T-cell (primary cell): Measurements from ENCODE around the gene RASL10B. TPM values are rescaled to one million over a fixed set of nuclear protein-coding genes. Genes with fewer than 3 reads are reported as not detected.

Experiments used
- ATAC-seq, 4 experiments: fragments of 200-7000 bp in 3 of 4; fragments of 150-1000 bp in 1 of 4; cut with Tn5 transposase; replicated peaks in 1 of 4; 1 replicate in 3 of 4; 2 replicates in 1 of 4; pipeline ENCODE4 v1.10.0; 2021; ENCODE audit warnings: moderate library complexity in 3 of 4, mild to moderate bottlenecking in 2 of 4, moderate number of reproducible peaks in 1 of 4
- CTCF ChIA-PET, 2 donors: fragments of 300-600 bp; sonication (Branson Sonifier 250); formaldehyde crosslinking; loops; one replicate each; lab custom pipeline; 2022; ENCODE audit warnings: antibody characterized with exemption in 2 of 2; lab: Charles Lee
- POLR2A ChIA-PET, 2 donors: fragments of 300-600 bp; sonication (Branson Sonifier 250); formaldehyde crosslinking; loops; one replicate each; lab custom pipeline; 2022; ENCODE audit warnings: antibody characterized with exemption in 2 of 2; lab: Charles Lee
- DNase-seq, 35 experiments: peaks; one replicate each; pipeline versions ENCODE4 v3.0.0 to v3.0.0-alpha.2; 2013 to 2023
- H3K27ac ChIP-seq: one replicate; pipeline ENCODE4 v1.5.1; 2013; ENCODE audit warnings: low read length
- H3K27me3 ChIP-seq, 2 experiments: replicated peaks in 1 of 2; 1 replicate in 1 of 2; 2 replicates in 1 of 2; pipeline versions ENCODE4 v1.6.1 to v1.7.0; 2013; ENCODE audit warnings: low read length in 1 of 2, mixed read lengths in 1 of 2; ENCODE audit not compliant: control insufficient read depth in 2 of 2, insufficient read depth in 2 of 2; ENCODE audit errors: extremely low read depth in 1 of 2
- H3K36me3 ChIP-seq, 2 donors: 1 replicate in 1 of 2; 2 replicates in 1 of 2; pipeline versions ENCODE4 v1.6.1 to v1.7.0; 2013; ENCODE audit warnings: low read length in 1 of 2; ENCODE audit not compliant: control insufficient read depth in 2 of 2, insufficient read depth in 1 of 2; ENCODE audit errors: extremely low read depth in 1 of 2
- H3K4me1 ChIP-seq, 2 experiments: 1 replicate in 1 of 2; 2 replicates in 1 of 2; pipeline versions ENCODE4 v1.6.1 to v1.7.0; 2013; ENCODE audit warnings: low read length in 2 of 2, mixed read lengths in 1 of 2; ENCODE audit not compliant: insufficient read depth in 2 of 2, control insufficient read depth in 1 of 2; ENCODE audit errors: extremely low read depth in 1 of 2
- H3K4me3 ChIP-seq, 2 donors: 1 replicate in 1 of 2; 2 replicates in 1 of 2; pipeline versions ENCODE4 v1.5.1 to v1.7.0; 2013; ENCODE audit warnings: mild to moderate bottlenecking in 2 of 2, low read length in 1 of 2, moderate library complexity in 1 of 2; ENCODE audit not compliant: control insufficient read depth in 1 of 2; ENCODE audit errors: extremely low read depth in 1 of 2
- H3K9me3 ChIP-seq: 2 replicates; pipeline ENCODE4 v1.7.0; 2013
- H3K27ac Mint-ChIP-seq, 2 donors: one replicate each; pipeline ENCODE4 v1.8.0; 2020 to 2021; ENCODE audit warnings: mild to moderate bottlenecking in 2 of 2, mixed read lengths in 2 of 2
- H3K27me3 Mint-ChIP-seq, 2 donors: one replicate each; pipeline ENCODE4 v1.8.0; 2021 to 2022; ENCODE audit warnings: mixed read lengths in 2 of 2
- H3K36me3 Mint-ChIP-seq: one replicate; pipeline ENCODE4 v1.8.0; 2021; ENCODE audit warnings: mixed read lengths
- H3K4me1 Mint-ChIP-seq, 3 donors: one replicate each; pipeline ENCODE4 v1.8.0; 2020 to 2022; ENCODE audit warnings: mixed read lengths in 3 of 3, mild to moderate bottlenecking in 1 of 3
- H3K4me3 Mint-ChIP-seq, 3 donors: one replicate each; pipeline ENCODE4 v1.8.0; 2020 to 2022; ENCODE audit warnings: mild to moderate bottlenecking in 3 of 3, mixed read lengths in 3 of 3, moderate library complexity in 3 of 3
- H3K9me3 Mint-ChIP-seq, 3 donors: one replicate each; pipeline ENCODE4 v1.8.0; 2020 to 2022; ENCODE audit warnings: mixed read lengths in 3 of 3
- WGBS: methylation state at CpG from one replicate; pipeline ENCODE4 v1.1.5; 2013; ENCODE audit warnings: missing lambda C conversion rate; ENCODE audit not compliant: insufficient coverage; 5-methylcytosine and 5-hydroxymethylcytosine counted together
- total RNA-seq, 35 experiments: library from RNA in 6 of 35; stranded (reverse) in 6 of 35; fragments of 120-200 nt in 1 of 35; gene quantifications; one replicate each; pipeline versions ENCODE4 v1.2.1 to v1.2.4 and lab custom pipeline; 2013 to 2026

RASL10B gene
- total RNA-seq, 5 donors from 2014 or later (not counting 1 experiment from before 2014, with no cell fraction given): 0.38 to 0.56 (median 0.39) TPM

GRCh38 chr17:35778641-35779196 is 47.3 kb downstream of the RASL10B start:
- Mint-ChIP-seq H3K27me3 (peaks cover 4 to 13% of the 10 kb centered on the region in 2 donors), H3K36me3 (no peaks in the 10 kb centered on the region), H3K27ac (no peak overlapping the region), H3K9me3 (no peaks in the 10 kb centered on the region), H3K4me3 (no peak overlapping the region), H3K4me1 (no peaks in the 10 kb centered on the region)
- CTCF ChIA-PET: interaction anchor here in 1 of 2 donors (1.0 kb wide), 1 partner anchor 21 kb away, joined by 3 read pairs; no protein-coding TSS in a partner anchor
- H3K27ac ChIP-seq: no peak overlapping the region
- ATAC-seq: no peak
- no peak overlapping the region for H3K4me3 ChIP-seq
- H3K9me3 ChIP-seq: no peaks in the 10 kb centered on the region
- 95% methylated on average over 14 of the region's 16 CpGs for WGBS
- H3K4me1 ChIP-seq: no peaks in the 10 kb centered on the region
- H3K27me3 ChIP-seq: peaks cover 0 to 30% of the 10 kb centered on the region in 2 experiments
- DNase-seq: no peak
- no peaks in the 10 kb centered on the region for H3K36me3 ChIP-seq
- POLR2A ChIA-PET: no interaction called here

- WGBS: 96% methylated on average over 3 of the region's 3 CpGs
- Histone ChIP-seq H3K27ac (no peak overlapping the region), H3K4me3 (no peak overlapping the region), H3K9me3 (no peaks in the 10 kb centered on the region), H3K4me1 (no peaks in the 10 kb centered on the region), H3K27me3 (peaks cover 0 to 28% of the 10 kb centered on the region in 2 experiments), H3K36me3 (no peaks in the 10 kb centered on the region)
- Mint-ChIP-seq H3K36me3 (no peaks in the 10 kb centered on the region), H3K4me3 (no peak overlapping the region), H3K9me3 (no peaks in the 10 kb centered on the region), H3K4me1 (no peaks in the 10 kb centered on the region), H3K27ac (no peak overlapping the region), H3K27me3 (peaks cover 4 to 10% of the 10 kb centered on the region in 2 donors)
- ATAC-seq: no peak
- ChIA-PET CTCF (interaction anchor here in 1 of 2 donors (1.6 kb wide), 1 partner anchor 17 kb away, joined by 5 read pairs; no protein-coding TSS in a partner anchor), POLR2A (no interaction called here)
- no peak for DNase-seq
Observed at GRCh38 chr17:35780950-35781349, 49.5 kb downstream of the RASL10B start.

GRCh38 chr17:35784895-35785294 is 53.5 kb downstream of the RASL10B start:
- ChIA-PET POLR2A (no interaction called here), CTCF (interaction anchor here in 1 of 2 donors (1.0 kb wide), 1 partner anchor 16 kb away, joined by 3 read pairs; no protein-coding TSS in a partner anchor)
- WGBS: 100% methylated on average over 1 of the region's 2 CpGs
- no peak overlapping the region for H3K27ac Mint-ChIP-seq
- H3K4me3 Mint-ChIP-seq: no peak overlapping the region
- no peak for DNase-seq
- no peaks in the 10 kb centered on the region for H3K9me3 ChIP-seq
- no peak overlapping the region for H3K4me3 ChIP-seq
- peaks cover 9 to 19% (median 15%) of the 10 kb centered on the region in 3 donors for H3K4me1 Mint-ChIP-seq
- ATAC-seq: no peak
- peaks cover 0 to 5% of the 10 kb centered on the region in 2 experiments for H3K4me1 ChIP-seq
- no peaks in the 10 kb centered on the region for H3K36me3 Mint-ChIP-seq
- H3K9me3 Mint-ChIP-seq: no peaks in the 10 kb centered on the region
- H3K27me3 Mint-ChIP-seq: peaks cover 4 to 7% of the 10 kb centered on the region in 2 donors
- peaks cover 0 to 22% of the 10 kb centered on the region in 2 experiments for H3K27me3 ChIP-seq
- no peak overlapping the region for H3K27ac ChIP-seq
- no peaks in the 10 kb centered on the region for H3K36me3 ChIP-seq

GRCh38 chr17:35786941-35787432 is 55.5 kb downstream of the RASL10B start:
- POLR2A ChIA-PET: no interaction called here
- WGBS: no CpG with 5 or more reads among the region's 3 CpGs
- no peak for DNase-seq

GRCh38 chr17:35788477-35789368 is 57.3 kb downstream of the RASL10B start:
- peaks cover 0 to 5% of the 10 kb centered on the region in 2 experiments for H3K4me1 ChIP-seq
- POLR2A ChIA-PET: interaction anchor here in 1 of 2 donors (0.7 kb wide), 1 partner anchor 210 kb away, joined by 4 read pairs; no protein-coding TSS in a partner anchor

More at GRCh38 chr17:35786941-35787432, 55.5 kb downstream of the RASL10B start:
- no peaks in the 10 kb centered on the region for H3K9me3 Mint-ChIP-seq
- H3K36me3 Mint-ChIP-seq: no peaks in the 10 kb centered on the region
- Histone ChIP-seq H3K9me3 (no peaks in the 10 kb centered on the region), H3K27ac (no peak overlapping the region), H3K4me3 (no peak overlapping the region), H3K36me3 (no peaks in the 10 kb centered on the region), H3K27me3 (peaks cover 0 to 18% of the 10 kb centered on the region in 2 experiments), H3K4me1 (peaks cover 0 to 5% of the 10 kb centered on the region in 2 experiments)
- H3K4me3 Mint-ChIP-seq: no peak overlapping the region
- H3K27ac Mint-ChIP-seq: no peak overlapping the region
- H3K4me1 Mint-ChIP-seq: peaks cover 12 to 23% (median 22%) of the 10 kb centered on the region in 3 donors
- CTCF ChIA-PET: no interaction called here
- peaks cover 3 to 4% of the 10 kb centered on the region in 2 donors for H3K27me3 Mint-ChIP-seq
- ATAC-seq: no peak

GRCh38 chr17:35790841-35791240 is 59.4 kb downstream of the RASL10B start:
- H3K27me3 ChIP-seq: peaks cover 0 to 32% of the 10 kb centered on the region in 2 experiments
- H3K36me3 ChIP-seq: no peaks in the 10 kb centered on the region
- H3K27me3 Mint-ChIP-seq: peaks cover 12 to 28% of the 10 kb centered on the region in 2 donors
- peaks cover 30 to 38% (median 37%) of the 10 kb centered on the region in 3 donors for H3K4me1 Mint-ChIP-seq
- H3K36me3 Mint-ChIP-seq: no peaks in the 10 kb centered on the region
- H3K4me1 ChIP-seq: peaks cover 0 to 17% of the 10 kb centered on the region in 2 experiments
- H3K27ac Mint-ChIP-seq: peak overlapping the region in 1 of 2 donors; percentile 64
- POLR2A ChIA-PET: no interaction called here
- WGBS: 90% methylated on average over 2 of the region's 3 CpGs
- H3K9me3 Mint-ChIP-seq: no peaks in the 10 kb centered on the region
- CTCF ChIA-PET: no interaction called here
- no peak for DNase-seq
- no peaks in the 10 kb centered on the region for H3K9me3 ChIP-seq
- no peak overlapping the region for H3K27ac ChIP-seq
- no peak overlapping the region for H3K4me3 Mint-ChIP-seq
- no peak overlapping the region for H3K4me3 ChIP-seq
- ATAC-seq: no peak

More at GRCh38 chr17:35788477-35789368, 57.3 kb downstream of the RASL10B start:
- no peak for DNase-seq
- peaks cover 0 to 22% of the 10 kb centered on the region in 2 experiments for H3K27me3 ChIP-seq
- Mint-ChIP-seq H3K36me3 (no peaks in the 10 kb centered on the region), H3K9me3 (no peaks in the 10 kb centered on the region), H3K4me1 (peaks cover 21 to 32% (median 32%) of the 10 kb centered on the region in 3 donors), H3K4me3 (peak overlapping the region in 1 of 3 donors; percentile 44), H3K27ac (peak overlapping the region; percentile 8 to 82), H3K27me3 (peaks cover 12 to 15% of the 10 kb centered on the region in 2 donors)
- CTCF ChIA-PET: interaction anchor here in 1 of 2 donors (1.0 to 1.2 kb wide), 2 partner anchors 20 to 119 kb away, joined by 4 read pairs; no protein-coding TSS in a partner anchor
- WGBS: 60% methylated on average over 1 of the region's 2 CpGs
- H3K36me3 ChIP-seq: no peaks in the 10 kb centered on the region
- no peak overlapping the region for H3K27ac ChIP-seq
- ATAC-seq: peak in 2 of 4 experiments; percentile 42 to 61
- H3K9me3 ChIP-seq: no peaks in the 10 kb centered on the region
- no peak overlapping the region for H3K4me3 ChIP-seq
